H54 (cell line): Measurements from ENCODE around the gene VCL.

ENCODE experiments used
- DNase-seq: peaks from one replicate; pipeline ENCODE4 v3.0.0; 2011; ENCODE audit warnings: low spot score, mixed read lengths; ENCODE audit not compliant: insufficient read length
- FAIRE-seq: peaks from 3 replicates; lab custom pipeline; 2011; peaks lifted over from hg19 to GRCh38; lab: Jason Lieb, UNC
- POLR2A ChIP-seq: IDR thresholded peaks from 2 replicates; pipeline ENCODE4 v1.6.1; 2011; ENCODE audit warnings: low read depth, mild to moderate bottlenecking, low read length

The VCL gene

GRCh38 chr10:74032900-74033655, 35.2 kb downstream of the VCL start:
- peak; percentile 27 for FAIRE-seq
- no peak for TF ChIP-seq POLR2A
- no peak for DNase-seq

GRCh38 chr10:74033702-74034101, 35.8 kb downstream of the VCL start:
- FAIRE-seq = no peak
- DNase-seq = no peak
- TF ChIP-seq POLR2A = no peak

- no peak for TF ChIP-seq POLR2A
- FAIRE-seq (no peak), DNase-seq (no peak)
Observed at GRCh38 chr10:74034301-74034700, 36.4 kb downstream of the VCL start.

- TF ChIP-seq POLR2A = no peak
- DNase-seq (no peak), FAIRE-seq (no peak)
Observed at GRCh38 chr10:74035303-74035702, 37.4 kb downstream of the VCL start.

- FAIRE-seq (no peak), DNase-seq (no peak)
- no peak for TF ChIP-seq POLR2A
Observed at GRCh38 chr10:74036474-74036873, 38.6 kb downstream of the VCL start.

- no peak for DNase-seq
- no peak for FAIRE-seq
- no peak for TF ChIP-seq POLR2A
Observed at GRCh38 chr10:74039561-74040145, 41.7 kb downstream of the VCL start.

- FAIRE-seq = peak; percentile 61
Observed at GRCh38 chr10:74040200-74041126, 42.5 kb downstream of the VCL start.

GRCh38 chr10:74044419-74044818, 46.5 kb downstream of the VCL start:
- TF ChIP-seq POLR2A = no peak
- FAIRE-seq (no peak), DNase-seq (no peak)

More at GRCh38 chr10:74040200-74041126, 42.5 kb downstream of the VCL start:
- no peak for DNase-seq
- TF ChIP-seq POLR2A = no peak

GRCh38 chr10:74047304-74047703, 49.4 kb downstream of the VCL start:
- no peak for TF ChIP-seq POLR2A
- no peak for DNase-seq
- no peak for FAIRE-seq

- TF ChIP-seq POLR2A = no peak
- DNase-seq (no peak), FAIRE-seq (no peak)
Observed at GRCh38 chr10:74047871-74048270, 50.0 kb downstream of the VCL start.

- FAIRE-seq = no peak
- no peak for TF ChIP-seq POLR2A
- DNase-seq = no peak
Observed at GRCh38 chr10:74048433-74048832, 50.5 kb downstream of the VCL start.

GRCh38 chr10:74049955-74050354, 52.0 kb downstream of the VCL start:
- FAIRE-seq = peak; percentile 36
- no peak for DNase-seq
- no peak for TF ChIP-seq POLR2A

GRCh38 chr10:74050653-74051052, 52.7 kb downstream of the VCL start:
- TF ChIP-seq POLR2A = no peak
- no peak for FAIRE-seq
- no peak for DNase-seq
